Tongue (tissue), 2 donors: Measurements from ENCODE around the gene KRTAP3-1. TPM values are rescaled to one million over a fixed set of nuclear protein-coding genes. Genes with fewer than 3 reads are reported as not detected.

Experiments
- DNase-seq: peaks from one replicate; pipeline ENCODE4 v3.0.0-alpha.2; 2015
- total RNA-seq: library from RNA; depleted of rRNA; stranded (reverse); fragments of >200 nt; gene quantifications from one replicate; pipeline ENCODE4 v1.2.3, GENCODE V29; 2014

KRTAP3-1 gene
- total RNA-seq, 1 donor from 2014 or later, result not detected

- no peak for DNase-seq
These were observed 6.5 kb upstream of the KRTAP3-1 start for GRCh38 chr17:41015454-41015853.

DNA sequence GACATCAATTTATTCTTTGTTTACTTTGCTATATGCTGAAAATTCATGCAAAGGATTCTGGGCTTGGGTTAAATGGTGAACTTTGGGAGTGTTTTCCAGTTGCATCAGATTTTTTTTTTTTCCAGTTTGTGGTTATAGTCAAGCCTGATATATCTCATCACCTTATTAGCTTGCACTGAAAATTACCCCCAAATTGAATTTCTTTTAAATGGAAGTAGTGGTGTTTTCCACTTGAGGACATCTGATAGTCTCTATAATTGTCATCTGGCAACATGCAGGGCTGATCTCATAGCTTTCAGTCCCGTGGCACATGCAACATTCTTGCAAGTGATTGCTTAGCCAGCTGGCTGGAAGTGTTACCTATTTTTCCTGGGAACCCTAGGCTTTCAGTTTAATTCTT, 4.7 kb upstream of the KRTAP3-1 start:
- DNase-seq, result peak; percentile 73

GRCh38 chr17:41013181-41013580, 4.3 kb upstream of the KRTAP3-1 start:
- no peak for DNase-seq

DNA sequence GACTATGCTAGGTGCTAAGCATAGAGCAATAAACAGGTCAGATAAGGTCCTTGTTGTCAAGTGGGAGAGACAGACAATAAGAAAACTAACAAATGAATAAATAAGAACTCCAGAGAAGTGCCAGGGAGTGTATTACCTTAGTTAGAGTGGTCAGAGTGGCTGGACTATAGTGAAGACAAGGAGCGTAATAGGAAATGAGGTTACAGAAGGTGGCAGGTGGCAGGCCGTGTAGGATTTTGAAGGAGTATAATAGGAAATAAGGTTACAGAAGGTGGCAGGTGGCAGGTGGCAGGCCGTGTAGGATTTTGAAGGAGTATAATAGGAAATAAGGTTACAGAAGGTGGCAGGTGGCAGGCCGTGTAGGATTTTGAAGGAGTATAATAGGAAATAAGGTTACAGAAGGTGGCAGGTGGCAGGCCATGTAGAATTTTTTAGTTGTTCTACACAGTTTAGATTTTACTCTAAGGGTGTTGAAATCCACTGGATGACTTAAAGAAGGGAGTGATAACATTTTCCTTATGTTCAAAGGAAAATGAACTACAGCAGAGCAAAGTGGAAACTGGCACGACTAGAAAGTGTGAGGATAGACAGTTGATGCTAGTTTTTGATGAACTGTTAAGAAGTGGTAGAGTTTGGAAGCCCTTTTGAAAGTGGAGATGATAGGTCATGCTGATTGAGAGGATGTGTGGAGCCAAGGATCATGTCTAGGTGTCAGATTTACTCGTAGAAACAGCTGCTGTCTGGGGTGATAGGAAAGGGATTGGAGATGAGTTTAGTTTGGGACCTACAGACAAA, 3.6 kb upstream of the KRTAP3-1 start:
- peak; percentile 44 for DNase-seq

DNA sequence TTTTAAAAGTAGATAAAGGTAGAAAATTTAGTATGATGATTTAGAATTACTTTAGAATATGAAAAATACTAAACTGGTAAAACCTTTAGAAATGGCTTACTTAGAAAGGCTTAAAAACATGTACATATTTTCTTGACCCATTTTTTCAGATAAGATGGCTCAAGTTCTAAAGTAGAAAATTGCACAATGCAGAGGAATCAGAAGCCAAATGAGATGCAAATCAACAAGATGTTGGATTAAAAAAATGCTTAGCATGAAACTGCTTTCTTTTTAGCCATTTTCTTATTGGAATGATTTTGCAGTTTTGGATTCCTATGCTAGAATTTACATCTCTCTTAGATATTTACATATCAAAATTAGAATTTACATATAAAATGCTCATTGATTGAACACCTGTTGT, 1.5 kb upstream of the KRTAP3-1 start:
- no peak for DNase-seq

DNA sequence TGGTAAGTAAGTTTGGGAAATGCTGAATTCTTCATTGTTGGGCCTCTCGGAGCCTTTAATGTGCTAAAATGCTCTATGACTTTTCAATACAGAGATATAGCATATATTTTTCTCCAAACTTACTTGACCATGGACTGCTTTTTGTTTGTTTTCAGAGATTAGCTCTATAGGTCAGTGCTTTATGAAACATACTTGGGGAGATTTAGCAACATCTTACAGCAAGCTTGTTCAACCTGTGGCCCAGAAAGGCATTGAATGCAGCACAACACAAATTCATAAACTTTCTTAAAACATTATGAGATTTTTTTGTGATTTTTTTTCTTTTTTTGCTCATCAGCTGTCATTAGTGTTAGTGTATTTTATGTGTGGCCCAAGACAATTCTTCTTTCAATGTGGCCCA, 1.0 kb upstream of the KRTAP3-1 start:
- DNase-seq, result no peak

GRCh38 chr17:41009301-41009760, 403 bp upstream of the KRTAP3-1 start:
- DNase-seq, result no peak

- peak; percentile 27 for DNase-seq
These were observed 4.5 kb downstream of the KRTAP3-1 start for GRCh38 chr17:41004397-41004796.

DNA sequence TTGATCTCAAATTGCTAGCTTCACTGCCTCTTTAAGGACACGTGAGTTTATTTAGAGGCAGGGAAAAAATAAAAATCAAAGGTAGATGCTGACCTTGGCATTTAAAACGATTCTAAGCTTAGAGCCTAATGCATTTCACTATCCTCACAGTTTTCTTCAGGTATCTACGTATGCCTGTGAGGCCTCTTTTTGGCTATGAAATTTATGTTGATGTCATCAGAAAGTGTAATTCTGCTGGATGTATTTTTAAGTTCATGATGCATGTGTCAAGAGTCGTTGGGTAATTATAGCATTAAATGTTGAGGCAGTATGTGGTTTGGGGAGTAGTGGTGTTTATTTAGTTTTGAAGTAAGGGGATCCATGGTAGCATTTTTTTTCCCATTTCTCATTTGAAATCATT, 5.0 kb downstream of the KRTAP3-1 start:
- no peak for DNase-seq

DNA sequence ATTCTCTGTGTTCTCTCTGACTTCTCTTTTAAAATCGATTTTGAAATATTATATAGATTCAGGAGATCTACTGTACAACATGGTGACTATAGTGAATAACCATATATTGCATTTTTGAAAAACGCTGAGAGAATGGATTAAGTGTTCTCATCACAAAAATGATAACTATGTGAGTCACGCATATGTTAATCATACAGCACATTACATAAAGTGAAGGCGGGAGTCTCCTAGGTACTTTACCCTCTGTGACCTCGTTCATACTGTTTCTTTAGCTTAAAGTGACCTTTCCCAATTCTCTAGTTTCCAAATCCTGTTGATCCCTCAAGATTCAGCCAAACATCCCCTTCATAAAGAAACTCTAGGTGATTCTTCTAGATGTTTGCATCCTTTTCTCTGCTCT, 6.1 kb downstream of the KRTAP3-1 start:
- no peak for DNase-seq

- no peak for DNase-seq
These were observed 7.1 kb downstream of the KRTAP3-1 start for GRCh38 chr17:41001795-41002194.

DNA sequence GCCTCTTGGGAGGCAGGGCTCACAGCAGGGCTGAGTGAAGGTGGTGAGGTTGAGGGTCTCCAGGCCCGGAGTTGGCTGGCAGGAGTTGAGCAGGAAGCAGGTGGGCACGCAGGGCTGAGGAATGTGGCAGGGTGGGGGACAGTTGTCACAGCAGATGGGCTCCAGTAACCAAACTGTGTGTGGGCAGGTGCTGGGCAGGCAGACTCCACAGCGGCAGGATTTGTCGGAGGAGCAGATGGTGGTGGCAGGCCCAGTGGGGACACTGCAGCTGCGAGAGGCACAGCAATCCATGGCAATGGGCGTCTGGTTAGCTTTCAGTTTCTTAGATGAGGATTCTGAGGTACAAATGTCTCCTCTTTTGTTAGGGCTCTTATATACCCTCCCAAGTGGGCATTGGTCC, 9.4 kb downstream of the KRTAP3-1 start, which contains the start of gene KRTAP3-2:
Gene KRTAP3-2 (minus strand): TSS at position 344 of the 400 bp plus-strand sequence. CDS start 53 bp downstream, at position 291.
- DNase-seq, result peak; percentile 56

- DNase-seq, result no peak
These were observed 11.6 kb downstream of the KRTAP3-1 start for GRCh38 chr17:40997361-40997760.

DNA sequence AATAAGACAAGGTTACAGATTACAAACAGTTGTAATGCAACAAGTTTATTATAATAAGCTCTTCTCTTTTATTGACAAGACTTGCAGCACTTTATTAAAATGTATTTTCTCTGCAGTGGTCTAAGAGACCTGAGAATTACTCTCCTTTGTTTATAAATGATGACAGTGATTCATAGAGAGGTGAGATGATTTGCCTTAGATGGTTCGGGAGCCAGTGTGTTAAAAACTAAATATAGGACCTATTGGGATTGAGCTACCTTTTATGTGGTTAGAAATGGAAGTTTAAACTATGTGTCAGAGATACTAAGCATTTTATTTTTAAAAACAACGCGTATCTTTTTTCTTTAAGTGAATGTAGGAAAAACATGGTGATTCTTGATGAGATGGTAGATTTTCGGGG, 12.1 kb downstream of the KRTAP3-1 start:
- no peak for DNase-seq

DNA sequence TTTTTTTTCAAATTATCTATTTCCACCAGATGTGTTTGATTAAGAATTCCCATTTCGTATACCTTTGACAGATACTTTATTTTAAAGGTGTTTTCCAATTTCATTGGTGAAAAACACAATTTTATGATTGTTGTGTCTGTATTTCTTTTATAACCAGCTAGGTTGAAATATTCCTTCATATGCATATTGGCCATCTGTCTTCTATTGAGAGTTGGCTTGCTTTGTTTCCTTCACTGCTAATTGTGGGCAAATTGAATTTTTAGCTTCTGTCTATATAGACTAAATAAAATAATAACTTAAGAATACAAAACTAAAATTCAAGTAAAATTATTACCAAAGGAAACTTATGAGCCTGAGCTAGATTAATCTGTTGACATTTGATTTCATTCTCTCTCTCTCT, 13.8 kb downstream of the KRTAP3-1 start:
- DNase-seq, result no peak

GRCh38 chr17:40993839-40994238, 15.1 kb downstream of the KRTAP3-1 start, which contains the start of gene KRTAP3-3:
KRTAP3-3 (minus strand) TSS chr17:40994164; CDS start chr17:40994097, 67 bp downstream.
- DNase-seq, result peak; percentile 54

- no peak for DNase-seq
These were observed 15.8 kb downstream of the KRTAP3-1 start for GRCh38 chr17:40993084-40993483.

DNA sequence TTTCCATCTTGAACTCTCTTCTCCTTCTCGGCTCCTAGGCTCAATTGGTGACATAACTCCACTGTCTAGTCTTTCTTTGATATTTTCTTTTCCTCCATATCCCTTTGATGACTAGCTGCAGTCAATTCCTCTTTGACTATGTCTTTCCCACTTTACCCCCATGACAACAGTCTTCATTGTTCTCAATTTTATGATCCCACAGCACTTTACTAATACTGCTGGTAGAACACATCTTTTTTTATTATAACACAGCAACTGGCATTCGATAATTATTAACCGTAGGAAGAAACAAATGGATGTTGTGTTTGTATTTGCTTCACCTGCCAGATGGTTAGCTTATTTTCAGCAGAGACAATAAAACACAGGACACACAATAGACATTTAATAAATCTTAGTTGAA, 16.3 kb downstream of the KRTAP3-1 start:
- no peak for DNase-seq

GRCh38 chr17:40986920-40987319, 22.0 kb downstream of the KRTAP3-1 start:
- DNase-seq, result peak; percentile 53

DNA sequence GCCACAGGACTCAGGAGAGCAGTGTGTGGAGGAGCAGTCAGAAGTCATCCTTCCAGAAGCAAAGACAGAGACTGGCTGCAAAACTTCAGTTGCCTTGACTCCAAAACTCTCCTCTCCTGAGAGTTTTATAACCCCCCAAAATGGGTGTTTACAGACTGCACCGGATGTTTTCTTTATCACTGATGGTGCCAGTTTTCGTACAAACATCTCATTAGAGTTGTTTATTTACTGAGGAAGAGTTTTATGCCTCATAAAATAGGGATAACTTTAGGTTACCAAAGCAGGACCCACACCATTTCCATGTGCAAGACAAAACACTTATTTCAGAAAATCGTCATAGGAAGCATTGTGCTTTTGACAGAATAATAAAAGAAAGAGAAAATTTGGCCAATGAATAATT, 24.7 kb downstream of the KRTAP3-1 start, which contains the start of gene KRT40:
Gene KRT40 (minus strand): TSS at position 101 of the 400 bp plus-strand sequence. CDS start 53 bp downstream, at position 48.
- no peak for DNase-seq

DNA sequence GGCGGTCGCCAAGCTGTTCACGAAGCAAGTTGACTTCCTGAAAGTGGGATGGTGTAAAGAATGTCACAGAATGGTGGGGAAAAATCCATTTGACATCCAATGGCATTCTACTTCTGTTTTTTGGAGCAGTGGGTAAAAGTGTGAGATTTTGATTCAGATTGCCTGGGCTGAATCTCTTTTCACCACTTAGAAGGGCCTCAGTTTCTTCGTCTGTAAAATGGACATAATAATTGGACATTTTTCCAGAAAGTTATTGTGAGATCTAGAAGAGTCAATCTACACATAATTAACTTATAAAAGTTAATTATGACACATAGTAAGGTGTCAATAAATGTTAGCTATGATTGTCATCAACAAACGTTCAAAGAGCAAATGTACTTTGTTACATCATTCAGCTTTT, 27.8 kb downstream of the KRTAP3-1 start:
- DNase-seq, result no peak

DNA sequence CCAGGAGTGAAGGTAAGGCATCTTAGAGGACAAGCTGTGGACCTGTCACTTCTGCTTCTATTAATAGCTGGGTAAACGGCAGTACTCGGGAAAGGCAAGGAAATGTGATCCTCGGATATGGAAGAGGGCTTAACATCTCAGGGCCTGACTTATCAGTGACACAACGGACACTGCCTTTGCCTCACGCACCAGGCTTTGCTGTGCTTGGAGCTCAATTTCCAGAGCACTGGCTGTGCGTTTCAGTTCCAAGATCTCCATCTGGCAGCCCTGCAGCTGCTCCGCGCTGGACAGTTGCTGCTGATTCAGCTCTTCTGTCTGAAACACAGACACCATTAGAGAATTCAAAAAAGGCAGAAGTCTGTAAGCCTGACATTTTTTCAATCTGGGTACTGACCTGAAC, 28.3 kb downstream of the KRTAP3-1 start:
- peak; percentile 92 for DNase-seq

GRCh38 chr17:40980117-40980516, 28.8 kb downstream of the KRTAP3-1 start:
- DNase-seq, result no peak

- peak; percentile 55 for DNase-seq
These were observed 30.3 kb downstream of the KRTAP3-1 start for GRCh38 chr17:40978575-40979151.
